Peyer's patch (tissue), 4 donors: Measurements from ENCODE around the gene METRNL.

Source experiments
- CTCF ChIP-seq, 6 experiments: fragments of 450-650 bp in 4 of 6; fragments of 200-600 bp in 2 of 6; sonication (generic) in 1 of 6; IDR thresholded peaks; one replicate each; pipeline ENCODE4 v1.5.1; 2017 to 2019; ENCODE audit warnings: antibody characterized with exemption in 6 of 6, mild to moderate bottlenecking in 3 of 6, moderate library complexity in 1 of 6
- POLR2A ChIP-seq, 2 donors: fragments of 450-650 bp; IDR thresholded peaks; one replicate each; pipeline ENCODE4 v1.5.1; 2017; ENCODE audit warnings: antibody characterized with exemption in 2 of 2, mild to moderate bottlenecking in 2 of 2, moderate library complexity in 2 of 2

GRCh38 chr17:83128306-83129240, 49.2 kb downstream of the METRNL start:
- no peak for TF ChIP-seq POLR2A (IDR thresholded peaks at IDR 0.05)
- TF ChIP-seq CTCF (IDR thresholded peaks at IDR 0.05) = no peak
